NCI-H1436 (cell line): ENCODE data around the gene COQ4.

Source experiments
- DNase-seq: peaks from one replicate; lab custom pipeline; 2025; lab: John Stamatoyannopoulos, UW

The COQ4 gene

DNA sequence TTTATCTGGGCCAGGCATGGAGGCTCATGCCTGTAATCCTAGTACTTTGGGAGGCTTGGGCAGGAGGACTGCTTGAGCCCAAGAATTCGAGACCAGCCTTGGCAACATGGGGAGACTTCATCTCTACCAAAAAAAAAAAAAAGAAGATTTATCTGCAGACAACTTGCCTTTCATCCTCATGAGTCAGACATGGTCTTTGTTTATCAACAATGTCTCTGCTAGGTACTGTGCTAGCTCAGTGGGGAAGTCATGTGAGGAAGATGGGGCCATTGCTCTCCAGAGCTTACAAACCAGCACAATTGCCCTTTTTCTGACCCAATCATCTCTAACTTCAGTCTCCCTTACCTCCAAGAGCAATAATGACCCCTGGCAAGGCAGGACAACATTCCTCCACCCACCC, 50.1 kb downstream of the COQ4 start:
- DNase-seq = no peak

DNA sequence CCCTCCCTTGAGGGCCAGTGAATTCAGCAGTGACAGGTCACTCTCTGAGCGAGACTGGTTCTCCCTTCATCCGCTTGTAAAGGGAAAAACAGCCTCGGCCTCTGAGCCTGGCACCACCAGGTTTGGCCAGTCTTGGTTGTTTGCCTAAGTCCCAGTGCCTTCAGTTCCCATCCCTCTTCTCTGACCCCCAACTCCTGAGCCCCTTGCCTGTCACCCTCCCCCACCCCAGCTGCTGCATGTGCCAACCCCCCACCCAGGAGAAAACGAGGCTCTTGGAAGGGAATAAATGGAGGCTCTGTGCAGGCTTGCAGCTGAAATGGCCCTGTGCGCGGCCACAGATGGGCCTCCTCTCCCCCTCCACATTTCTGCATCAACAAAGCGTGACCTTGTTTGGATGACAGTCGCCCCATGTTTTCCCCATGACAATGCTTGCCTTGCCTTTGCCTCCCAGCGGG, 51.6 kb downstream of the COQ4 start:
- DNase-seq = no peak

DNA sequence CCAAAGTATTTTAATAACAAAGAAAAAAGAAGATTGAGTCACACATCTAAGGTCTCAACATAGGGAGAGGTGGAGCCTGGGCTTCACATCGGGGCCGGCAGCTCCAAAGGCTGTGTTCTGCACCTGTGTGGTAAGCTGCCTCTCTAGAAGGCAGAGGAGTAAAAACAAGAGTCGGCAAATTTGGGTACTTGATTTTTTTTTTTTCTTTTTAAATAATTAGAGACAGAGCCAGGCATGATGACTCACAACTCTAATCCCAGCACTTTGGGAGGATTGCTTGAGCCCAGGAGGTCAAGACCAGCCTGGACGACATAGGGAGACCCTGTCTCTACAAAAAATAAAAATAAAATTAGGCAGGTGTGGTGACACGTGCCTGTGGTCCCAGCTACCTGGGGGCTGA, 53.2 kb downstream of the COQ4 start:
- DNase-seq = no peak

DNA sequence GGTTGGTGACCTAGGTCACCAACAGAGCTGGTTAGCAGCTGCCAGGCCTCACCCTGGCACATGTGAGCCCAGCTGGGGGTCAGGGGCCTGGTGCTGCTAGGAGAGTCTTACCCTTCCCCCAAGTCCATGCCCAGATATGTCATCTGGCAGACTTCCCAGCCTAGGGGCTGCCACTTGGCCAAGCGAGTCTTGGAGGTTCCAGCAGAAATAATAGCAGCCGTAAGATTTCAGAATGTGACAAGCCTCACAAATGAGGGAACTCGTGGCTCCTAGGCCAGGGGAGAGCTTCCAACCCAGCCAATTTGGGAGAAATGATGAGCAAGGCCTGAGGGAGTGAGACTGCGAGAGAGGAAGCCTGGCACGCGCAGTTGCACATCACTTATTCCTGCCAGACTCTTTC, 59.6 kb downstream of the COQ4 start:
- no peak for DNase-seq

DNA sequence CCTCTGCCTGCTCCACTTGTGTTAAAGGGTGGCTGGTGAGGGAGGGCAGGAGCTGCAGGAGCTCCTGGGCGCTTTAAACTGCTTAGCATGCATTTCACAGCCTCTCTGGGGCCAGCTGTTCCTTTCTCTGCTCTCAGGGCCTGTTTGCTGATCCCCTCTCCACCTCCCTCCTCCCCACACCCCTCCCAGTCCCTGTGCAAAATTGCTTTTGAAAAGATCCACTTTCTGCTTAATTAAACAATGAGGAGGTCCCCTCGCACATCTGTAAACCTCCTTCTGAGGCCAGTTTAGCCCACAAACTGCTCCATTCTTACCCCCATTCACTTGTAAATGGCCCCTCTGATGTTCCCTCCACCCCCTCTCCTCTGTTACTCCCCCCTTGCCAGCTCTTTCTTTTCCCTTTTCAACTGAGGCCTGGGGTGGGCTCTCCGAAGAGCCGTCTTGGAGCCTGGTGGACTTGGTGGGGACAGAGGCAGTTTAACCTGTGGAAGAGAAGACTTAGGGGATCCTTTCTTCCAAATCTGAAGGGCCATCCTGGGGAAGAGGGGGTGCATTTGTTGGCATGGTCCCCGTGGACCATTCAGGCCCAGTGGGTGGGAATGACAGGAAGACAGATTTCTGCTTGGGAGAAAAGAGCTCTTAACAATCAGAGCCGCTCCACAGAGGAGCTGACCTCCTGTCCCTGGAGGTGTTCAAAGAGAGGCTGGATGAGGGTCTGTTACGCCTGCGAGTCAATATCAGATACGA, 60.5 kb downstream of the COQ4 start:
- no peak for DNase-seq
